MM.1S (cell line): ENCODE results near the gene AMIGO1.

Experiments
- DNase-seq: peaks from one replicate; pipeline ENCODE4 v3.0.0-alpha.2; 2015
- H2AFZ ChIP-seq: fragments of 300-600 bp; sonication (generic); 2 replicates; pipeline ENCODE4 v1.6.0; 2016; ENCODE audit warnings: antibody characterized with exemption, low read length
- H3F3A ChIP-seq: fragments of 300-600 bp; sonication (generic); 2 replicates; pipeline ENCODE4 v1.6.1; 2016; ENCODE audit warnings: mild to moderate bottlenecking, antibody characterized with exemption, low read length, moderate library complexity, mixed read lengths; ENCODE audit not compliant: insufficient read depth
- H3K27ac ChIP-seq: fragments of 300-600 bp; sonication (generic); 2 replicates; pipeline ENCODE4 v1.5.1; 2016; ENCODE audit warnings: mild to moderate bottlenecking, low read length
- H3K27me3 ChIP-seq: fragments of 300-600 bp; sonication (generic); replicated peaks from 2 replicates; pipeline ENCODE4 v1.6.0; 2016; ENCODE audit warnings: low read length; ENCODE audit not compliant: insufficient read depth
- H3K36me3 ChIP-seq: fragments of 300-600 bp; sonication (generic); replicated peaks from 2 replicates; pipeline ENCODE4 v1.6.1; 2016; ENCODE audit warnings: mild to moderate bottlenecking, low read length, mixed read lengths; ENCODE audit not compliant: insufficient read depth
- H3K4me1 ChIP-seq: fragments of 300-600 bp; sonication (generic); 2 replicates; pipeline ENCODE4 v1.6.1; 2016; ENCODE audit warnings: low read length, mixed read lengths
- H3K4me2 ChIP-seq: fragments of 300-600 bp; sonication (generic); 2 replicates; pipeline ENCODE4 v1.6.0; 2016; ENCODE audit warnings: low read depth, low read length
- H3K4me3 ChIP-seq: fragments of 300-600 bp; sonication (generic); 2 replicates; pipeline ENCODE4 v1.5.1; 2016; ENCODE audit warnings: low read length, mixed read lengths
- H3K79me2 ChIP-seq: fragments of 300-600 bp; sonication (generic); 2 replicates; pipeline ENCODE4 v1.6.1; 2016; ENCODE audit warnings: mixed run types, low read length, mixed read lengths
- H3K9ac ChIP-seq: fragments of 300-600 bp; sonication (generic); 2 replicates; pipeline ENCODE4 v1.6.1; 2016; ENCODE audit warnings: low read length, mixed read lengths
- H3K9me2 ChIP-seq: fragments of 300-600 bp; sonication (generic); replicated peaks from 2 replicates; pipeline ENCODE4 v1.6.1; 2016; ENCODE audit warnings: mild to moderate bottlenecking, low read length, mixed read lengths; ENCODE audit not compliant: insufficient read depth
- H3K9me3 ChIP-seq: fragments of 300-600 bp; sonication (generic); replicated peaks from 2 replicates; pipeline ENCODE4 v1.6.1; 2016; ENCODE audit warnings: mild to moderate bottlenecking, low read length, mixed read lengths; ENCODE audit not compliant: insufficient read depth
- H4K20me1 ChIP-seq: fragments of 300-600 bp; sonication (generic); 2 replicates; pipeline ENCODE4 v1.6.1; 2016; ENCODE audit warnings: mild to moderate bottlenecking, low read length, moderate library complexity, mixed read lengths; ENCODE audit not compliant: insufficient read depth
- EZH2 ChIP-seq: fragments of 300-600 bp; sonication (generic); optimal IDR thresholded peaks from 2 replicates; pipeline ENCODE3; 2017; ENCODE audit warnings: low read depth, mild to moderate bottlenecking, antibody characterized with exemption, low read length, mixed read lengths
- EZH2phosphoT487 ChIP-seq: fragments of 300-600 bp; sonication (generic); IDR thresholded peaks from 2 replicates; pipeline ENCODE4 v1.6.1; 2018; ENCODE audit warnings: antibody characterized with exemption, low read length
- TF ChIP-seq, protein P1 (sequence below): fragments of 300-600 bp; sonication (generic); IDR thresholded peaks from 2 replicates; pipeline ENCODE4 v1.5.1; 2016; ENCODE audit warnings: antibody characterized with exemption, low read length, mixed read lengths

Gene AMIGO1

DNA sequence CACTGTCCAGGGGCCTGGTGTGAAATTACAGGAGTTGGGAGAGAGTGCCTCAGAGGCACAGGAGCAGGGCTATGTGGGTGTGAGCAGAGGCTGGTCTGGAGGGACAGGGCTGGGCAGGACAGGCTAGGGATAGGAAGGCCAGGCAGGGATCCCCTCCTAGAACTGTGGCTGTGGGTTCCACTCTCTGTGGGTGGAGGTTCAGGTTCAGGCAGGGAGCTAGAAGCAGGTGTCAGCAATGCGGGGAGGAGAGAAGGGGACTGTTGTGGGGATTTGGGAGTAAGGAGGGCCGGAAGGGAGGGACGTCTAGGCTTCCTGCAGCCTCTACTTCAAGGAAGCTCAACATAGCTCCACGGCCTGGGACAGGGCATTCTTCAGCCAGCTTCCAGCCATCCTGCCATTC lies 21.9 kb upstream of the AMIGO1 start:
- Histone ChIP-seq H3K9me3 (no peaks in the 10 kb centered on the region), H3K4me1 (no peaks in the 10 kb centered on the region), H3F3A (no peaks in the 10 kb centered on the region), H3K79me2 (no peaks in the 10 kb centered on the region), H3K4me2 (no peak overlapping the region), H3K4me3 (no peak overlapping the region), H3K36me3 (no peaks in the 10 kb centered on the region), H3K9ac (no peak overlapping the region), H4K20me1 (no peaks in the 10 kb centered on the region), H3K27ac (no peak overlapping the region), H3K9me2 (no peaks in the 10 kb centered on the region), H3K27me3 (no peaks in the 10 kb centered on the region), H2AFZ (no peak overlapping the region)
- TF ChIP-seq EZH2 (no peak), EZH2phosphoT487 (no peak)
- TF ChIP-seq, protein P1, sequence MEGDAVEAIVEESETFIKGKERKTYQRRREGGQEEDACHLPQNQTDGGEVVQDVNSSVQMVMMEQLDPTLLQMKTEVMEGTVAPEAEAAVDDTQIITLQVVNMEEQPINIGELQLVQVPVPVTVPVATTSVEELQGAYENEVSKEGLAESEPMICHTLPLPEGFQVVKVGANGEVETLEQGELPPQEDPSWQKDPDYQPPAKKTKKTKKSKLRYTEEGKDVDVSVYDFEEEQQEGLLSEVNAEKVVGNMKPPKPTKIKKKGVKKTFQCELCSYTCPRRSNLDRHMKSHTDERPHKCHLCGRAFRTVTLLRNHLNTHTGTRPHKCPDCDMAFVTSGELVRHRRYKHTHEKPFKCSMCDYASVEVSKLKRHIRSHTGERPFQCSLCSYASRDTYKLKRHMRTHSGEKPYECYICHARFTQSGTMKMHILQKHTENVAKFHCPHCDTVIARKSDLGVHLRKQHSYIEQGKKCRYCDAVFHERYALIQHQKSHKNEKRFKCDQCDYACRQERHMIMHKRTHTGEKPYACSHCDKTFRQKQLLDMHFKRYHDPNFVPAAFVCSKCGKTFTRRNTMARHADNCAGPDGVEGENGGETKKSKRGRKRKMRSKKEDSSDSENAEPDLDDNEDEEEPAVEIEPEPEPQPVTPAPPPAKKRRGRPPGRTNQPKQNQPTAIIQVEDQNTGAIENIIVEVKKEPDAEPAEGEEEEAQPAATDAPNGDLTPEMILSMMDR, result no peak
- DNase-seq, result no peak

- no peaks in the 10 kb centered on the region for H3K79me2 ChIP-seq
- no peaks in the 10 kb centered on the region for H3F3A ChIP-seq
- no peak overlapping the region for H3K27ac ChIP-seq
- no peaks in the 10 kb centered on the region for H3K36me3 ChIP-seq
- no peak overlapping the region for H3K4me3 ChIP-seq
- no peaks in the 10 kb centered on the region for H3K4me1 ChIP-seq
- no peak overlapping the region for H3K4me2 ChIP-seq
- no peaks in the 10 kb centered on the region for H3K9me2 ChIP-seq
- H2AFZ ChIP-seq, result no peak overlapping the region
- no peak overlapping the region for H3K9ac ChIP-seq
- H3K27me3 ChIP-seq, result no peaks in the 10 kb centered on the region
- no peak for DNase-seq
- no peaks in the 10 kb centered on the region for H3K9me3 ChIP-seq
- H4K20me1 ChIP-seq, result no peaks in the 10 kb centered on the region
- TF ChIP-seq EZH2phosphoT487 (no peak), EZH2 (no peak)
These were observed 21.0 kb upstream of the AMIGO1 start for GRCh38 chr1:109530457-109531087.

DNA sequence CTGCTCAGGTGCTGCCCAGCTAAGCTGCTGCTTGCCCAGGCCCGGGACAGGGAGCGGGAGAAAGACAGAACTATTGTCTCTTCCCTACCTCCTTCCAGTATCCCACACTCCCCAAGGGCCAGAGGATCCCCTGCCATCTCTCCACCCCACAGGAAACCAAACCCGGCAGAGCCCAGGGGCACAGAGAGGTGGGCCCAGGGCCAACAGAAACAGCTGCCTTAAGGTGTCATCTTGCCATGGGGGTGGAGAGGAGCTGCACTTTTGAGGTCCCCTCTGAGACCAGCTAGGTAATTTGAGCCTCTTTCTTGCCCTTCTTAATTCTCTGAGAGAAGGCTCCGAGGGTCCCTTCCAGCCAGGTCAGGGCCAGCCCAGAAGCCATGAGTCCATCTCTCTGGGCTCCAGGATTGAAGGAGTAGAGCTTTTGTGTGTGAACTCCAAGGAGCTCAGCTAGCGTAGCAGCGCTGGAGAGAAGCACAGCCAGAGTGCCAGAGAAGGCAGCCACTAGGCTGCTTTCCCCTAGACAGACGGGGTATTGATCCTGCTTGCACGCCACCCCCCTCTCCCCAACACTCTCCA lies 20.4 kb upstream of the AMIGO1 start:
- no peak overlapping the region for H3K9ac ChIP-seq
- no peak overlapping the region for H3K4me3 ChIP-seq
- H2AFZ ChIP-seq, result no peak overlapping the region
- DNase-seq, result no peak
- H3K79me2 ChIP-seq, result no peaks in the 10 kb centered on the region
- H3F3A ChIP-seq, result no peaks in the 10 kb centered on the region
- H3K4me2 ChIP-seq, result no peak overlapping the region
- H3K4me1 ChIP-seq, result no peaks in the 10 kb centered on the region
- TF ChIP-seq EZH2 (no peak), EZH2phosphoT487 (no peak)
- TF ChIP-seq, protein P1, result no peak
- no peaks in the 10 kb centered on the region for H3K9me3 ChIP-seq
- H3K27me3 ChIP-seq, result no peaks in the 10 kb centered on the region
- H4K20me1 ChIP-seq, result no peaks in the 10 kb centered on the region
- no peak overlapping the region for H3K27ac ChIP-seq
- H3K36me3 ChIP-seq, result no peaks in the 10 kb centered on the region
- H3K9me2 ChIP-seq, result no peaks in the 10 kb centered on the region

DNA sequence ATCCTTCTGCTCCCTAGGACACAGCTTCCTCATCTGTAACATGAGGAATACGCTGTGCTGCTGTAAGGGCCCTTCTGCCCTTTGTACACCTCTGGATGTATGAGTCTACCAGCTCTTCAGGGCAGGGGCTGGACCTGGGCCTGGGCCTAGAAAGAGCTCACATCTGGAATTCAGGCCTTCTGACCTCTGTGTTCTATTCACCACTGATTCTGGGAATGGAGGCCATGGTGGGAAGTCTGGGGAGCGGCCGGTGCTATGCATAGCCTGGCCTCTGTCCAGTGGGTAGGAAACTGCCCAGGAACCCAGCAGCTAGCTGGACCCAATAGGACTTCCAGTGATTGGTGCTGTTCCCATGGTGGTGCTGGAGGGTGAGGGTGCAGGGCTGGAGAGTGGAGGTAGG lies 19.2 kb upstream of the AMIGO1 start:
- no peak overlapping the region for H3K4me3 ChIP-seq
- H3F3A ChIP-seq, result no peaks in the 10 kb centered on the region

More for the DNA sequence above, 19.2 kb upstream of the AMIGO1 start:
- no peak for DNase-seq
- Histone ChIP-seq H3K27ac (no peak overlapping the region), H3K4me1 (no peaks in the 10 kb centered on the region), H4K20me1 (no peaks in the 10 kb centered on the region), H3K27me3 (no peaks in the 10 kb centered on the region), H3K9ac (no peak overlapping the region), H3K4me2 (no peak overlapping the region), H3K79me2 (no peaks in the 10 kb centered on the region), H3K36me3 (no peaks in the 10 kb centered on the region), H3K9me3 (no peaks in the 10 kb centered on the region), H2AFZ (no peak overlapping the region), H3K9me2 (no peaks in the 10 kb centered on the region)
- TF ChIP-seq EZH2 (no peak), EZH2phosphoT487 (no peak)
- TF ChIP-seq, protein P1, result no peak
